ENCODE data around the gene SMIM45.

The SMIM45 gene

DNA sequence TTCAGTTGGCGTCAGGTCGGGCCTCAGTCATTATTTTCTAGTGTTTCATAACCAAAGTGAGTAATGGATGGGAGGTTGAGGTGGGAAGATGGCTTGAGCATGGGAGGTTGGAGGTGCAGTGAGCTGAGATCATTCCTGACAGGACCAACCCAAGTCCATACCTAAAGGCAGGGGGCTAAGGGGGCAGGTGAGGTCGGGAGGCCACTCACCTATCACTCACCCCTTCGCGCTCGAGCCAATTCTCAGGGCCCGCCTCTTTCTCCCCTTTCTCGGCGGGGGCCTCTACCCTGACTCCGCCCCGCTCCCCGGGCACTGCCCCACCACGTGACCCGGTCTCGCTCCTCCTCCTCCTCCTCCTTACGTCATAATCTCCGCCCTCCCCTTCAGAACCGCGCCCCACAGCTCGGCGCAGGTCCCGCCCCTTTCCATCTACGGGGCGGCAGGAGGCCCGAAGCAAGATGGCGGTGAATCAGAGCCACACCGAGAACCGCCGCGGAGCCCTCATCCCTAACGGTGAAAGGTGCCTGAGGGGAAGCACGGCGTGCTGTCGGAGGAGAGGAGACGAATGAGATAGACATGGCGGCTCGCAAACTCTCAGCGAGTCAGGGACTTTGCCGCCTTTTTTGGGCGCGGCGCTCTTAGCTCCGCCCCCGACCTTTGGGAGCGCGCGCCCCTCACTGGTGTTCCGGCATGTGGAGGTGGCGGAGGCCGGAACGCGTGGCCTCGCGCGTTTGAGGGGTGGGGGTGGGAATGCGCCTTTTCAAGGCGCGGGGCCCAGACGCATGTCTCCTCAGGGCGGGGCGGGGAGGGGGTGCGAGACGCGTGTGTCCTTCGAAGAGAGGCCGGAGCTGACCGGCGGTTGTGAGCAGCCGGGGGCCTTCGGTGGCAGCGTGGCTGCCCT is 46.7 kb downstream of the SMIM45 start, which contains the start of gene WBP2NL:
Gene WBP2NL, plus strand, starts transcription at position 428 of the 901 bp plus-strand sequence. Its CDS starts 31 bp downstream, at position 459.
- DNase-seq (ENCODE audit: low read depth in 2 of 3, low spot score in 1 of 3) = peak; percentile 74 to 85 (median 84)

GRCh38 chr22:42000466-42000865 is 48.5 kb downstream of the SMIM45 start:
- DNase-seq (ENCODE audit: low read depth in 2 of 3, low spot score in 1 of 3) = no peak

DNA sequence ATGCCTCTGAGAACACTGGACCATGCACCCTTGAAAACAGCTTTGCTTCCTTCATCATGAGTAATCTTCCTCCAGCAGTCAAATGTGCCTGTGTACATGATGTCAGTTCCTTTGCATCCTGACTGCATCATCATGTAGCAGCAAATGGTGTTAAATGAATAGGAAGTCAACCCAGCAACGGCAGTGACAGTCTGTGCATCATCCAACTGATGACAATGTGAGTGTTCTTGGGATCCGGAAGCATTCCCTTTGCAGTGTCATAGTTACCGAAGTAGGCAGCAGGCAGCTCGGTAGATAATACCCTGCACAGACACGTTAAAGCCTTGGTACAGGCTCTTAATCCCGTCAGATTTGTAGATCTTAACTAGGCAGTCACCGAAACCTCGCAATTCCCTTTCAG is 49.2 kb downstream of the SMIM45 start:
- no peak for DNase-seq (ENCODE audit: low read depth in 2 of 3, low spot score in 1 of 3)

DNA sequence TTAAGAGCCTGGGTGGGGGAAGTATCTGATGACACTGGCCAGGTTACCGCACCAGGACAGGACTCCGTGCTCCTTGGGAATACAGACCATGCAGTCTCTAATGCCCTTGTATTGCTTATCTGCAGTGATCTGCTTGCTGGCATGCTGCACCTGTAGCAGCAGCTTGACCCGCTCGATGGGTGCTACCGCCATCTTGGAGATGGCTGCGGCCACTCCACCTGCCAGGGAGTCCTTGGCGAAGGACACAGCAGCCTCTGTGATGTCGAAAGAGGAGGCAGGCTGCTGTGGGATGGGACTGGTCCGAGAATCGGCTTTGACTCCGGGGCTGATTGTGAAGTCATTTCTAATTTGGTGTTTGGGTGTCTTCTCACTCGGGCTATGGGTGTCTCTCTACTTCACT is 49.8 kb downstream of the SMIM45 start:
- DNase-seq (ENCODE audit: low read depth in 2 of 3, low spot score in 1 of 3) = no peak

GRCh38 chr22:42007922-42008321 is 56.0 kb downstream of the SMIM45 start:
- DNase-seq (ENCODE audit: low read depth in 2 of 3, low spot score in 1 of 3) = no peak

Data from stimulated activated CD4-positive, alpha-beta T cell treated with anti-CD3 and anti-CD28 coated beads, Interleukin-12 subunit alpha, Interleukin-12 subunit beta, amount 100 ng/mL, for 48 hours (primary cell).